Activated CD4-positive, alpha-beta T cell treated with anti-CD3 and anti-CD28 coated beads, Interleukin-2, amount 50 U/mL, for 48 hours (primary cell): ENCODE results near the gene CITED1.

Experiments
- DNase-seq, 2 experiments: peaks; one replicate each; pipeline ENCODE4 v3.0.0-alpha.2; 2020

Gene CITED1

GRCh38 chrX:72269671-72270251 is 36.0 kb downstream of the CITED1 start:
- DNase-seq = peak in 1 of 2 experiments; percentile 37

DNA sequence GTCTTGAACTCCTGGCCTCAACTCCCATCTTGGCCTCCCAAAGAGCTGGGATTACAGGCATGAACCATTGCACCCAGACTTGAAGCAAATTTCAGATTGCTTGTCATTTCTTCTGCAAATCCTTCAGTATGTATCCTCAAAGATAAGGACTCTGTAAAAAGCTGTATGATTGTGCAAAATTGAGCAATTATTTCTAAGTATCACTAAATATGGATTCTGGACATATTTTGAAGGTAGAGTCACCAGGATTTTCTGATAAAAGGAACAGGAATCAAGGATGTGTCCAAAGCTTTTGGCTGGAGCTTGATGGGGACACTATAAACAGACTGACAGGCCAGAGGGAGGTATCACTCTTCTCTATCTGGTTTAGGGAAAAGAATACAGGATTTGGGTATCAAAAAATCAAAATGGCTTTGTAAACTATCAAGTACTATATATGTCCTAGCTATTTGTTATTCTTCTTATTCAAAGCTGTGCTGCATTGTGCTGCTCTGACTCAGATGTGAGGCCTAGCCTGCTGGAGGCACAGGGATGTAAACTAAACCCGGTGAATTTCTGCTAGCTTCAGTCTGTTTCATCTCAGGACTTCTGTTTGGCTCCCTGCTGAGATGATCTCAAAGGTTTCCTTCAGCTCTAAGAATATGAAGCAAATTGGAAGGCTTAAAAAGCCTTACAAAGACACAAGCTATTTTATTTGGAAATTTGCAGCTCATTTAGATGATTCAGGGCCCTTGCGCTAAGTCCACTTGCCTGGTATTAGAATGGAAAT is 36.9 kb downstream of the CITED1 start:
- no peak for DNase-seq

DNA sequence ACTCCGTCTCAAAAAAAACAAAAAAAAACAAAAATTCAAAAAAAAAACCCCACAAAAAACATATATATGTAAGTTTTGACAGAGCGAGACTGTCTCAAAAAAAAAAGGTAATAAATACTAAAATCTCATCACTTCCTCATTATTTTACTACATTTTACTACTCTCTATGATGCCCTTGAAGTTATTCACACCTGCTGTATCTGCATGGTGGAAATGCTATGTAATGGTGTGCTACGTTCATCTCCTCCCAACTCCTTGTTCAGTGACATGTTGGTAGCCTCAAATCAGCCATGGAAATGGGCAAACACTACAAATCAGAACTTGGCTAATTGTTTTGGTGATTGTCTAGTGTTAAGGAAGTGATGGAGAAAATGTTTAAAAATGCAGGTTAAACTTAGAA is 40.5 kb downstream of the CITED1 start:
- no peak for DNase-seq

DNA sequence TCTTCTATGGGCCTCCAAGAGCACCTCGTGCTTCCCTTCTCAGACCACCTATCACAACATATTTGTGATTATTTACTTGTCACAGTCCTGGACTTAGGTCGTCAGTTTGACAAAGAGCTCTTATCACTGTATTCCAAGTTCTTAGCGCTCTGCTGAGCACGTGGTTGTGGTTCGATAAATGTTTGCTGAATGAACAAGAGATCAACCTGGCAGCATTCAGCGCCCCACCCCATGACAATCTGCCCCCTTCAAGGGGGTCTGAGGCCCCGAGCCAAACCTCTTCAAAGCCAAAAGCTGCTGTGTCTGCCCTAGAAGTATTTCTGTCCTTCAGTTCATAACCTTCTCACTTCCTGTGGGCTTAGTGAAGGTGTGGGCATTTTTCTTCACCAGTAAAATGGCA is 43.6 kb downstream of the CITED1 start:
- no peak for DNase-seq

DNA sequence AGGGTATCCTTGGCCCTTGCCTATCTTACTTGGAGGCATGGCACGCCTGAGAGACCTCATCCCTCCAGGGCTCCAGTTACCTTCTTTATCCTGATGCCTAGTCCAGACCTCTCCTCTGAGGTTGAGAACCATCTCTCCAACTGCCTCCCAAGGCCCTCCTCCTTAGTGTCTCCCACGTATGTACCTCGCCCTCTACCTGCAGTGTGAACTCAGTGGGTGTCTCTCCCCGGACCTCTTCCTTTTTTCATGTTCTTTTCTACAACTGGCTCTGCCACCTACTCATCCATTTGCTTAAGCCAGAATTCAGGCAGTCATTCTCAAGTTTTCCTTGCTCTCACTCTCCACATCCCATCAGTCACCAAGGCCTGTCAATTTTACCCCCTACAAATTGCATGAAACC is 45.3 kb downstream of the CITED1 start:
- DNase-seq = no peak

GRCh38 chrX:72258174-72258573 is 47.5 kb downstream of the CITED1 start:
- no peak for DNase-seq

DNA sequence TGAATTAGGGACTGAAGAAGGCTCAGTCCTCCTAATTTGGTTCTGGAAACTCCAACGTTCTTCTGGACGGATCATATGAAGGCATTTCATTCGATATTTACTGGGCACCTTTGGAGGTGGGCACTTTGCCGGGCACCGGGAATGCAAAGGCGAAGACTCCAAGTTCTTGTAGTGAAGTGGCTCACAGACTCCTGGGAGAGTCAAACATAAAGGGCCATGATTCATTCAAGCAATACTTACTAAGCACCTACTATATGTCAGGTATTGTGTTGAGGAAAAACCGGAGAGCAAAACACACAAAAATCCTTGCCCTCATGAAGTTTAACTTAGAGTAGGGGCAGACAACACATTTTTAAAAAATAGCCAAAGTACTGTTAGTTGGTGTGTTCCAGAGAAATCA is 49.9 kb downstream of the CITED1 start:
- DNase-seq = no peak

- peak in 1 of 2 experiments; percentile 7 for DNase-seq
Measured at GRCh38 chrX:72255445-72255844, 50.3 kb downstream of the CITED1 start.

DNA sequence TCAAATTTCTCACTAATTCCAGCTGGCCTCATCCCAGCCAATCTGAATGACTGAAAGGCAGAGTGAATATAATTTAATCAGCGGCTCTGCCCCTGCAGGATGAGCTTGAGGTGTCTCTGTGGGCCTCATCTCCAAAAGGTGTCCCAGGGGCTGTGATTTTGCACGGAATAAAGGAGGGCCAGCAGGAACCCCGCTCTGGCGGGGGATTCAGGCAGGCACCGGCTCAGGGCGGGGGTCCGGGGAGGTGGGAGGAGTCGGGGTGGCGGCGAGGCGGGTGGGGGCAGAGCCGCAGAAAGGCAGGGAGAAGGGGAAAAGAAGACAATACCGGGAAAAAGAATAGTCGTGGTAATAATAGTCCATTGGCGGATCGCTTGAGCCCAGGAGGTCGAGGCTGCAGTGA is 50.9 kb downstream of the CITED1 start:
- DNase-seq = no peak

DNA sequence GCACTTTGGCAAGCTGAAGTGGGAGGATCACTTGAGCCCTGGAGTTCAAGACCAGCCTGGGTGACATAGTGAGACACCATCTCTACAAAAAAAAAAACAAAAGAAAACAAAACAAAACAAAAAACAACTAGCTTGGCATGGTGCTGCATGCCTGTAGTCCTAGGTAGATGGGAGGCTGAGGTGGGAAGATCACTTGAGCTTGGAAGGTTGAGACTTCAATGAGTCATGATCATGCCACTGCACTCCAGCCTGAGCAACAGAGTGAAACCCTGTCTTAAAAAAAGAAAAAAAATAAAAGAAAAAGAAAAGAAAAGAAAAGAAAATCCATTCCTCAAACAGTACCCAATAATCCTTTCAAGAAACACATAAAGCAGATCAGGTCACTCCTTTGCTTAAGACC is 52.0 kb downstream of the CITED1 start:
- DNase-seq = no peak
